Measurements from ENCODE around the gene CTNND1. TPM values are rescaled to one million over a fixed set of nuclear protein-coding genes. Genes with fewer than 3 reads are reported as not detected.

The CTNND1 gene
- total RNA-seq, 1 donor: 199 TPM

GRCh38 chr11:57788703-57789088 lies 27.1 kb downstream of the CTNND1 start:
- TF ChIP-seq CTCF (IDR thresholded peaks at IDR 0.05; ENCODE audit: insufficient read depth, low read depth, low read length): no peak
- H3K4me3 ChIP-seq (ENCODE audit: low read depth, low read length): no peak overlapping the region
- no peak for DNase-seq (ENCODE audit: low read depth)

GRCh38 chr11:57791321-57792059 lies 29.9 kb downstream of the CTNND1 start:
- H3K4me3 ChIP-seq (ENCODE audit: low read depth, low read length): no peak overlapping the region
- DNase-seq (ENCODE audit: low read depth): no peak
- TF ChIP-seq CTCF (IDR thresholded peaks at IDR 0.05; ENCODE audit: insufficient read depth, low read depth, low read length): no peak

GRCh38 chr11:57792060-57792541 lies 30.5 kb downstream of the CTNND1 start:
- H3K4me3 ChIP-seq (ENCODE audit: low read depth, low read length): no peak overlapping the region
- DNase-seq (ENCODE audit: low read depth): peak; percentile 48
- no peak for TF ChIP-seq CTCF (IDR thresholded peaks at IDR 0.05; ENCODE audit: insufficient read depth, low read depth, low read length)

- no peak for DNase-seq (ENCODE audit: low read depth)
- no peak for TF ChIP-seq CTCF (IDR thresholded peaks at IDR 0.05; ENCODE audit: insufficient read depth, low read depth, low read length)
These were observed 31.3 kb downstream of the CTNND1 start for GRCh38 chr11:57792870-57793269.

GRCh38 chr11:57793351-57794115 lies 31.9 kb downstream of the CTNND1 start:
- no peak for DNase-seq (ENCODE audit: low read depth)
- no peak for TF ChIP-seq CTCF (IDR thresholded peaks at IDR 0.05; ENCODE audit: insufficient read depth, low read depth, low read length)
- no peak overlapping the region for H3K4me3 ChIP-seq (ENCODE audit: low read depth, low read length)

More at GRCh38 chr11:57792870-57793269, 31.3 kb downstream of the CTNND1 start:
- no peak overlapping the region for H3K4me3 ChIP-seq (ENCODE audit: low read depth, low read length)

- no peak for TF ChIP-seq CTCF (IDR thresholded peaks at IDR 0.05; ENCODE audit: insufficient read depth, low read depth, low read length)
- no peak overlapping the region for H3K4me3 ChIP-seq (ENCODE audit: low read depth, low read length)
- DNase-seq (ENCODE audit: low read depth): peak; percentile 47
These were observed 37.4 kb downstream of the CTNND1 start for GRCh38 chr11:57798905-57799559.

Measured in fibroblast of villous mesenchyme (primary cell).